MG63 (cell line): Measurements from ENCODE around the gene ABI2. TPM values are rescaled to one million over a fixed set of nuclear protein-coding genes. Genes with fewer than 3 reads are reported as not detected.

Experiments used
- DNase-seq: peaks from one replicate; pipeline ENCODE4 v3.0.0-alpha.2; 2020
- H3K27me3 ChIP-seq: fragments of 250-450 bp; sonication (Bioruptor Pico); 2 replicates; pipeline ENCODE4 v1.5.1; 2020; ENCODE audit warnings: mild to moderate bottlenecking, moderate library complexity
- H3K36me3 ChIP-seq: fragments of 250-450 bp; sonication (Bioruptor Pico); 2 replicates; pipeline ENCODE4 v1.5.1; 2020; ENCODE audit warnings: mild to moderate bottlenecking, moderate library complexity
- H3K4me3 ChIP-seq: fragments of 250-450 bp; sonication (Bioruptor Pico); 2 replicates; pipeline ENCODE4 v1.5.1; 2020; ENCODE audit warnings: mild to moderate bottlenecking, moderate library complexity
- H3K9me3 ChIP-seq: fragments of 250-450 bp; sonication (Bioruptor Pico); 2 replicates; pipeline ENCODE4 v1.5.1; 2020; ENCODE audit warnings: mild to moderate bottlenecking, moderate library complexity
- total RNA-seq: library from RNA; depleted of rRNA; stranded (reverse); fragments of >200 nt; shearing (Covaris generic); gene quantifications from 2 replicates; pipeline ENCODE4 v1.2.3, GENCODE V29; 2014; ENCODE audit warnings: low replicate concordance; rRNA removed

Gene ABI2
- total RNA-seq, 1 experiment from 2014 or later, result 33.6 TPM

DNA sequence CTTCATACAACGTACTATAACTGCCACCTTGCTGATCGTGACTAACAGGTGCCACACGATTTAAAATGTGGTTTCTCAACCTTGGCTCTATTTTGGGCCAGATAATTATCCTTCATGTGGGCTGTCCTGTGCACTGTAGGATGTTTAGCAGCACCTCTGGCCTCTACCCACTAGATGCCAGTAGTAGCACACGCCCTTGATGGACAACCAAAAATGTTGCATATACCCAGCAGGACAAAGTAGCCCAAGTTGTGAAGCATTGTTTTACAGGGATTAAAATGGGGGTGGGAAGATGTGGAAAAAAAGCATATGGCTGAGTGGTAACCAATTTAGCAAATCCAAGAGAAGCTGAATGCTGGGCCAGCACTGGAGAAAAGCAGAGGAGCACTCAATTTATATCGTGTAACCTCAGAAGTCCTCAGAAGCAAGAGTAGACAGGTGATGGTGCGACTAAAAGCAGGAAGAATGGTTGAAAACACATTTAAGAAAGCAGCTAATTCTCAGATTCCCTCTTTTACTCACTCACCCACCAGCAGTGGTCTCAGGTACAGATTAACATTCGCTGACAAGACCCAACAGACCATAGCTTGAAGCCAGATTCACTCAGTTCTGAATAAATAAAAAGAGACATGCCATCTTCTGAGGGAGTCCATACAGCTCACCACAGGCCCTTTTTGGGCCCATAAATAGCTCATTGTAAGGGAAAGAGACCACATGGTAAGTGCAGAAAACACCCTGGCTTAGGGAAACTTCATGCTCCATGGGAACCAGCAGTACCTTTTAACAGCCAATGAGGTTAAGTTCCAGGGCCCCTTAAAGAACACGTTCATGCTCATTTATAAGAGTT lies 156.3 kb downstream of the ABI2 start:
- H3K36me3 ChIP-seq, result peaks cover 86% of the 10 kb centered on the region
- no peaks in the 10 kb centered on the region for H3K9me3 ChIP-seq
- no peaks in the 10 kb centered on the region for H3K27me3 ChIP-seq
- DNase-seq, result no peak
- H3K4me3 ChIP-seq, result no peak overlapping the region

DNA sequence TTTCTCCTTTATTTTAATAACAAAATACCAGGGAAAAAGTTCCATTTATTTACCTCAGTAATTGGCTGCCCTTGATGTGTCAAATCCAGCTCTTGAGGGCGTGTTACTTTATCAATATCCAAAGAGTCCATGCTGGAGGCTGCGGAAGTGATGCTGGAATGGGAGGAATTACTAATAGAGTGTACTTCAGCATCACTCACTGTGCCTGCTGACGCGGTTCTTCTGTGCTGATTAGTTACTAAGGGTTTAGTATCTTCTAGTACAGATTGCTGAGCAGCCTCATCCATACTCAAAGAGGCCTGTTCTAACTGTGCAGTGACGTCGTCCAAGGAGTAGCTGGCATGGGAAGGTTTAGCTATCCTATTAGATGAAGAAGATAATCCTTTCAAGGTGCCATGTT lies 161.3 kb downstream of the ABI2 start:
- peaks cover 82% of the 10 kb centered on the region for H3K36me3 ChIP-seq
- no peak for DNase-seq

DNA sequence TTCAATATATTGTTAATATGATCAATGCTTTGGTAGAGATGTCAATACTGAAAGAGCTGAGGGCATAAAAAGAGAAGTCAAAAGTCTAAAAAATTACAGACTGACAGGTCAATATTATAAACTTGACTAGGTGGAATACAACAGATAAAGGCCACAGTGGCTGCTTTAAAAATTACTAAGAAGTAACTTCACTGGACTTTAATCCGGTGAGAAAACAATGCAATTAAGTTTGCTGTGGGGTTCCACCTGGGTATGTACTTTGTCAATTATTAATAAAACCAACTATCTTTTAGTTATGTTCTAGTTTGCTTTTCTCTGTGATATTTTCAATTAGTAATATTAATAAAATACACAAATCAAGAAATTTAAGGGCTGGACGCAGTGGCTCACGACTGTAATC lies 162.2 kb downstream of the ABI2 start:
- no peak for DNase-seq
- Histone ChIP-seq H3K9me3 (no peaks in the 10 kb centered on the region), H3K36me3 (peaks cover 81% of the 10 kb centered on the region), H3K4me3 (no peak overlapping the region), H3K27me3 (no peaks in the 10 kb centered on the region)

More for the DNA sequence above, 161.3 kb downstream of the ABI2 start:
- no peaks in the 10 kb centered on the region for H3K27me3 ChIP-seq
- H3K9me3 ChIP-seq, result no peaks in the 10 kb centered on the region
- no peak overlapping the region for H3K4me3 ChIP-seq

DNA sequence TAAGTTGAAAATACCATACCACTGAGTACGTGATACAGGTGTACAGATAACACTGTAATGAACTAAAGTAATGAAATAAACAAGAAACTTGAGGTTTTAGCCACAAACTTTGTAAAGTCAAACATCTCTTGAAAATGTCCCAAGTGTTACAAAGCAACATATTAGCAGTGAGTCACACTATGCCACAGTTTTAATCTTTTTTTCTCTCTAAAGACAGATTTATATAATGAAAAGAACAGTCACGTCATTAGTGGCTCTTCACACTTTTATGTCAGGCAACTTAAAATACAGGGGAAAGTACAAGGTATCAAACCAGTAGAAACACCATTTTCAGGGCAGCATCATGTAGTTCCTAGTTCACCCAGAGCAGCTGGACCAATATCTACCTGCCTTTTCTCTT lies 164.8 kb downstream of the ABI2 start:
- Histone ChIP-seq H3K27me3 (no peaks in the 10 kb centered on the region), H3K4me3 (no peak overlapping the region), H3K9me3 (no peaks in the 10 kb centered on the region), H3K36me3 (peaks cover 63% of the 10 kb centered on the region)
- no peak for DNase-seq

Other genes with a start within 250 kb of the ABI2 start
- 17.6 and 22.4 TPM in 2 replicates for gene CYP20A1, start 89.4 kb upstream of the ABI2 start, total RNA-seq
- gene RAPH1, start 206.9 kb downstream of the ABI2 start, total RNA-seq, result 12.5 and 57.0 TPM in 2 replicates